HuH-7 (cell line): ENCODE measurements around the gene PHETA1.

ENCODE experiments used
- DNase-seq: peaks from one replicate; pipeline ENCODE4 v3.0.0; 2011; ENCODE audit warnings: low spot score

Gene PHETA1

GRCh38 chr12:111320258-111321050 is 48.4 kb downstream of the PHETA1 start:
- no peak for DNase-seq

DNA sequence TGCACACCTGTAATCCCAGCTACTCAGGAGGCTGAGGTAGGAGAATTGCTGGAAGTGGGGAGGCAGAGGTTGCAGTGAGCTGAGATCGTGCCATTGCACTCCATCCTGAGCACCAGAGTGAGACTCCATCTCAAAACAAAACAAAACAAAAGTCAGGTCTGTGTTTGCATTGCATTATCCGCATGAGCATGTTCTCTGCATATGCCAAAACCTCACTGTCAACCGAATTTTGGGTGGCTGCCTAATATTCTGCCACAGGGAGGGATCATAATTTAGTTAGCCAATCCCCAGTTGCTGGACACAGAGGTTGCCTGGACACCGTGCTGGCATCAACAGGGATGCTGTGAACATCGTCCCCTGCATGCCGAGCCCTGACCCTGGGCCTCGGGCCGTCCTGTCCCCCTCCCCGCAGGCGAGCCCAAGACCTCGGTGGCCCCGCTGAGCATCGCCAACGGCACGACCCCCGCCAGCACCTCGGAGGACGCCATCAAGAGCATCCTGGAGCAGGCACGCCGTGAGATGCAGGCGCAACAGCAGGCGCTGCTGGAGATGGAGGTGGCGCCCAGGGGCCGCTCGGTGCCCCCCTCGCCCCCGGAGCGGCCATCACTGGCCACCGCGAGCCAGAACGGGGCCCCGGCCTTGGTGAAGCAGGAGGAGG is 49.2 kb downstream of the PHETA1 start:
- no peak for DNase-seq

GRCh38 chr12:111318450-111318849 is 50.4 kb downstream of the PHETA1 start:
- no peak for DNase-seq

DNA sequence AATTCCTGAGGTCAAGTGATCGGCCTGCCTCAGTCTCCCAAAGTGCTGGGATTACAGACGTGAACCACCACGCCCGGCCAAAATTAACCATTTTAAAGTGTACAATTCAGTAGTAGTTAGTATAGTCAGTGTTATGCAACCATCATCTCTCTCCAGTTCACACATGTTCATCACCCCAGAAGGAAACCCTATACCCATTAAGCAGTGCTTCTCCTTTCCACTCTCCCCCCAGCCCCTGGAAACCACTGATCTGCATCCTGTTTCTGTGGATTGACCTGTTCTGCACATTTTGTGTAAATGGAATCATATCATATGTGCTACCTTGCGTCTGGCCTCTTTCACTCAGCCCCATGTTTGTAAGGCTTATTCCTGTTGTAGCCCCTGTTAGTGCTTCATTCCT is 52.2 kb downstream of the PHETA1 start:
- DNase-seq: no peak

DNA sequence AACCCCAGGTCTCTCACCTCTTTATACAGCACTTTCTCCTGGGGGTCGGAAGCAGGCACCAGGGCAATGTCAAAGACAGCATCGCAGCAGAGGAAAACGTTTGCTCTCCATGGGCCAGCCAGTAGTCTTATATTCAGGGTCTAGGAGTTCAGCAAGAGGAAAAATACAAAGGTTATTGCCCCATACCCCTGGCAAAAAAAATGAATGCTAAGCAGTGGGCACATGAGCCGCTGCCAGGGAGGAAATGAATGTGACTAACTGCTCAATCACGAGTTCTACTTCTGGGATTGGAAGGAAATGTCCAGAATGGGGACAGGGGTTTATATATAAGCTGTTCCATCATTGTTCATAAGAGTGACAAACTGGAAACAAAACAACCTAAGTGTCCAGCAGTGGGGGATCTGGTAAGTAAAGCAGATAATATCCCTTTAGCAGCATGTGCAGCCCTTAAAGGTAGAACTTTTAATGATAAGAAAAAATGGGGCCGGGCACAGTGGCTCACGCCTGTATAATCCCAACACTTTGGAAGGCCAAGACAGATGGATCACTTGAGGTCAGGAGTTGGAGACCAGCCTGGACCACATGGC is 53.8 kb downstream of the PHETA1 start:
- DNase-seq: no peak

DNA sequence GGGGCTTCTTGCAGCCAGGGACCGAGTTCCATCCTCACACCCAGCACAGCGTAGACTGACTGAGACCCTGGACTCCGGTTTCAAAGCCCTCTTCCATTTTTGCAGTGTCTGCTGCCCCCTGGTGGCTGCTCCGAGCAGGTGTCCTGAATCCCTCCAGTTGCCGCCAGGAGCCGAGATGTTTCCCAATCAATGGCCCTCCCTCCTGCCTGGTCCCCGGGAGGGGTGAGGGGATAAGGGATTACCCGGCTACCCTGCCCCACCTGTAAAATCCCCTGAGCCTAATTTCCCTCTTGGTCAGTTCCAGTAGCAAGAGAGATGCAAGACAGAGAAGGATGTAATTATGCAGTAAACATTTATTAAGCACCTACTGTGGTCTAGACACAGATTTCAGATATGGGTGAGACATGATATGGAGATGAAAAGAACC is 55.0 kb downstream of the PHETA1 start:
- DNase-seq: peak; percentile 99

DNA sequence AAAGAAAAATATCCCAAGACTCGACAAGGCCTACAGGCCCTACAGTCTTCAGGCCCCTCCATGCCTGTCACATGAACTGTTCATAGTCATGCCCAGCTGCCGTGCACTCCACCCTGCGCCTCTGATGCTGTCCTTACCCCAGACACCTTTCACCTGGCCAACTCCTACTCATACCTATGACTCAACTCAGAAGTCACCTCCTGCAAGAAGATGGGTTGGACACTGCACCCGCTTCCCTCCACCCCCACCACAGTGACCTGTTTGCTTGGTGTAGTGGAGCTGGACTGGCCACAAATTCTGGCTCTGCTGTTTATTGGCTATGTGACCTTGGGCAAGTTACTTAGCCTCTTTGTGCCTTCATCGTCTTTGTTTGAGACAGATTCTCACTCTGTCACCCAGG is 56.2 kb downstream of the PHETA1 start:
- DNase-seq: no peak

GRCh38 chr12:111312016-111312415 is 56.9 kb downstream of the PHETA1 start:
- no peak for DNase-seq

DNA sequence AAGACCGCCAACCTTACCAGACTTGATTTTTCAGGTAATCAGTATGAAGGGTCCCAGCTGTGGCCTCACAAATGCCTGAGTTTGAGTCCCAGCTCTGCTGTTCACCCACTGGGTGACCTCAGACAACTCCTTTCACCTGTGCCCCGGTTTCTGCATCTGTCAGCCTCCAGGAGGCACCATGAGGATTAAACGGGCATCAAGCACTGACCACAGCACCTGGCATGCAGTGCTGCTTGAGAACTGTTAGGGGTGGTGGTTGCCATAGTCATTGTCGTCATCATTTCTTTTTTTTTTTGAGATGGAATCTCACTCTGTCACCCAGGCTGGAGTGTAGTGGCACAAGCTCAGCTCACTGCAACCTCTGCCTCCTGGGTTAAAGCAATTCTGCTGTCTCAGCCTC is 57.9 kb downstream of the PHETA1 start:
- no peak for DNase-seq
